ENCODE measurements around the gene GPSM1.
A peak's percentile ranks its signal among the peaks of the same experiment; 100 is the strongest.

GPSM1 gene

DNA sequence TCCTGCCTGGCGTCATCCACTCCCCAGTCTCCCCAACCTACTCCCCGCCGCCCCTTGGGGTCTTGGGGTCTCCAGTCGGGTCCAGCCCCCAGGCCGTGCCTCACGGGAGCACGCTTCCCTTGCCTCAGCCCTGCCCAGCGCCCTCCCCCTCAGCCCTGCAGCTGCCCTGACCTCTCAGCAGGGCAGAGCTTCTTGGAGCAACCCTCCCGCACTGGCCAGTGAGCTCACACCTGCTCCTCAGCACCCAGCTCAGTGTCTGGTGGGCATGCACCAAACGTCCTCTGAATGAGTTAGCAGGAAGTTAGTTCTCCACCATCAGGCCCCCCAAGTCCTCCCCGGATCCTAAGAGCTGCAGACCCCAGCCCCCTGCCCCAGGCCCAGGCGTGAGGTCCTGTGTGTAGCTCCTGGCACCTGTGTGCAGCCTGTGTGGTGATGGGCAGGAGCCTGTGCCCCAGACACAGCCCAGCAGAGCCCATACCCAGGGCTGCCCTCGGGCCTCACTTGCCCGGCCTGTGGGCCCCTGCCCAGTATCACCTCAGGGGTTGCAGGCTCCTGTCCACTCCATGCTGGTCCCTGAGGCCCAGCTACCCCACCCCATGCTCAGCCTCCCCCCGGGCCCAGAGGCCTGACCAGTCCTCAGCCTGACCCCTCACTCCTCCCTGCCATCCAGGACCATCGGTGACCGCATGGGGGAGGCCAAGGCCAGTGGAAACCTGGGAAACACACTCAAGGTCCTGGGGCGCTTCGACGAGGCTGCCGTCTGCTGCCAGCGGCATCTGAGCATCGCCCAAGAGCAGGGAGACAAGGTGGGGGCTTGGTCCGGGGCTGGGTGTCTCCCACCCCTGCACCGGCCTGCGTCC, 8.2 kb downstream of the GPSM1 start:
- no peak for DNase-seq

DNA sequence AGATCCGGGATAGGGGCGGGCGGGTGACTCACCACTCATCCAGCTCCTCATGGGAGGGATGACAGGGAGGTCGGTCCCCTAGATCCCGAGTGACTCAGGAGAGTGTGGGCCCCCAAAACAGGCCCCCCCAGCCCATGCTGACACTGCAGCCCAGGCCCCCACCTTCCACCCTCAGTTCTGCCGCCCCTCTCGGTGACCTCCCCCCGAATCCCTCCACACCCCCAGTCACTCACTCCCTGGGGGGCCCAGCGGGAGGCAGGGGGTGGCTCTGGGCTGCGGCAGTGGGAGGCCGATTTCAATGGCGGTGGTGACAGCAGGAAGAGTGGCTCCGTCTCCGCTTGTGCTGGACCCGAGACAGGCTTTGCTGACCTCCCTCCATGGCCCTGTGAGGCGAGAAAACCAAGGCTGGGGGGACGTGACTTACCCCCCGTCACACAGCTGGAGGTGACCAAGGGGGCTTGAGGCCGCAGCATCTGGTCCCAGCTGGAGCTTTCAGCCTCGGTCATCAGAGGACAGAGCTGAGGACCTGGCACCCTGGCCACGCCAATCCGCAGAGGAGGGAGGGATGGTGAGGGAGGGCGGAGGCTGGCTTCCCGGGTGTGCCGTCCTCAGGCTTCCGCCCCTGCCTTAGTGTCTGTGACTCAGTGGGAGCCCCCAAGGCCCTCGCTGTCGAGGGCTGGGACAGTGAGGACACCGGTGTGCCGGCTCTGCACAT, 9.0 kb downstream of the GPSM1 start:
- no peak for DNase-seq

DNA sequence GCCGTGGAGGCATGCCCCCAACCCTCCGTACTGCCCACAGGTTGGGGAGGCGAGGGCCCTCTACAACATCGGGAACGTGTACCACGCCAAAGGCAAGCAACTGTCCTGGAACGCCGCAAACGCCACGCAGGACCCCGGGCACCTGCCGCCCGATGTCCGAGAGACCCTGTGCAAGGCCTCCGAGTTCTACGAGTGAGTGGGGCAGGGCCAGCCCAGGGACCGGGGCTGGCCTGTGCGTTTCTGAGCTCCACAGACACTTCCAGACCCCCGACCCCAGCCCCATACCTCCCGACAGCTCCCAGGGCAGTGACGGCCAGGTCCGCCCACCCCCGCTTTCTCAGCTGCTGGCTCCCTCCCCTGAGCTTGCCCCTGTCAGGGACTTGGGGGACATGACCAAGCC, 9.5 kb downstream of the GPSM1 start:
- DNase-seq: no peak

DNA sequence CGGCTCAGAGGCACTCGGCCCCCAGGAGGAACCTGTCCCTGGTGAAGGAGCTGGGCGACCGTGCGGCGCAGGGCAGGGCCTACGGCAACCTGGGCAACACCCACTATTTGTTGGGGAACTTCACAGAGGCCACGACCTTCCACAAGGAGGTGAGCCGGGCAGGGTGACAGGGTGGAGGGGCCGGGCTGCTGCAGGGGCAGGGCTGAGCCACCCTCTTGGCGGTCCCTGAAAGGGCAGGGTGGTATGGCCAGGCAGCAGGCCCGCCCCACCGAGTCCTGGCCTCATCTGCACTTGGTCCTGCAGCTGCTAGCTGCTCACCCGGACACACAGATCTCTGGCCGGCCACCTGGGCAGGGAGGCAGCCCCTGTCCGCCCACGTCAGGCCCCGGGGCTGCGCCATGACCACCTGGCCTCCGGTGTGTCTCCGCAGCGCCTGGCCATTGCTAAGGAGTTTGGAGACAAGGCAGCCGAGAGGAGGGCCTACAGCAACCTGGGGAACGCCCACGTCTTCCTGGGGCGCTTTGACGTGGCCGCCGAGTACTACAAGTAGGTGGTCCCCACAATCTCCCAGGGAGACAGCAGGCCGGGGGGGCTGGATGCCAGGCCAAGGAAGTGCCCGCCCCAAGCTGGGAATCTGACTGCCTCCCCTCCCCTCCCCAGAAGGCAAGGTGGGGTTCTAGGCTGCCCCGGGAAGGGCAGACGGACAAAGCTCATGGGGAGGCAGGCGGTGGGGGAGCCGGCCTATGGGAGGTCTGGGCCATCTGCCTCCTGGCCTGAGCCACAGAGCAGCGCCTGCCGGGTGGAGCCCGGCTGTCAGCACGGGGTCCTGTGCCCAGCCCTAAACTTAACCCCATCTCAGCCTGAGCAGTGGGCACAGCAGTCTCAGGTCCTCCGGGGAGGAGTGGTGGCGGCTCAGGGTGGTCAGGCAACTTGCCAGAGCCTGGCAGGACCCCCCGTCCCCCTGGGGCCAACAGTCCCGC, 10.4 kb downstream of the GPSM1 start:
- DNase-seq: no peak

DNA sequence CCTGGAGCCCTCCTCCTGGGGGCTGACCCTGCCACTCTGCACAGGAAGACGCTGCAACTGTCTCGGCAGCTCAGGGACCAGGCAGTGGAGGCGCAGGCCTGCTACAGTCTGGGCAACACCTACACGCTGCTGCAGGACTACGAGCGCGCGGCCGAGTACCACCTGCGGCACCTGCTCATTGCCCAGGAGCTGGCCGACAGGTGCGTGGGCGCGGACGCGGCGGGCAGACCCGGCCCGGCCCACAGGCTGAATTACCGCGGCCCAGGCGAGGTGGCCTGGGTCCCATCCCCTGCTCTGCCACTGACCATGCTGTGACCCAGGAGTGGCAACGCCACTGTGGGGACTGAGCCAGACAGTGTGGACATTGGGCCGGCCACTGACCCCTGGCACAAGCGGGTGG, 11.2 kb downstream of the GPSM1 start:
- DNase-seq: no peak

DNA sequence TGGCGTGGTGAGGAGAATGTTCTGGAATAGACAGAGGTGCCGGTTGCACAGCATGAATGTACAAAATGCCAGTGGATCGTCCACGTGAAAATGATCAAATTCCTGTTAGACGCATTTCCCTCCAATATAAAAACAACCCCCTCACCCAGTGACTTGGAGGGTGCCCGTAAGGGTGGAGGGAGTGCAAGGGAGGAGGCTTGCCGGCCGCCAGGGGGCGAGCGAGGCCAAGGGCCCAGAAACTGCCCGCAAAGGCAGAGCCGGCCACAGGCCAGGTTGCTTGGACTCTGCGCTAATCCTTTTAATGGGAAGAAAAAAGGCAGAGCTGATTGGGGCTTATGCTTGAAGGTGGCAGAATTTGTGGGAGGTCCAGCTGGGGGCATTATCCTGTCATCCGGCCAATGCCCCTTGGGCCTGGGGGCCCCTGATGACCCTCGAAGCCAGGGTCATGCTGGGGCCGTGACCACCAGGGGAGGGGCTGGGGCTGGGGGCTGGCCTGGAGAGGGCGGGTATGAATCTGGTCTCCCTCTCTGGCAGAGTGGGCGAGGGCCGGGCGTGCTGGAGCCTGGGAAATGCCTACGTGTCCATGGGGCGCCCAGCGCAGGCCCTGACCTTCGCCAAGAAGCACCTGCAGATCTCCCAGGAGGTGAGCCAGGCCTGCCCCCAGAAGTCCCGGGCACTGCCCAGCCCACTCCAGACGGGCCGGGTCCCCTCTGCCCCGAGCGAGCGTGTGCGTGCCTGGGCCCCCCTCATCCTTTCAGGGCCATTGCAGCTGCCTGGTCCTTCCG, 12.0 kb downstream of the GPSM1 start:
- DNase-seq: no peak

DNA sequence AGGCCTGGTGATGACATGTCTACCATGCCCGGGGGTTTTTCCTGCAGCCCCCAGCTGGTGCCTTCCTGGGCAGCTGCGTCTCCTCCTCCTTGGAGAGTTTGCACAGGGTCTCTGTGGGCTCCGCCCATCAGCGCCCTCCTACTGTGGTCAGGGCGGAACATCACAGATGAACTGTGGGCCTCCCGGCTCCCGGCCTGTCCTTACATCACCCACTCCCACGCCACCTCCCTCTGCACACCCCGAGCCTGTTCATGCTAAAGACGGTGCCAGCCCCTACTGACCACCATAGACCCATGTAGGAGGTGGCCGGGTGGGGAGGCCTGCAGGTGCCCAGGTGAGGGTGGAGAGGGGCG, 12.6 kb downstream of the GPSM1 start:
- no peak for DNase-seq

DNA sequence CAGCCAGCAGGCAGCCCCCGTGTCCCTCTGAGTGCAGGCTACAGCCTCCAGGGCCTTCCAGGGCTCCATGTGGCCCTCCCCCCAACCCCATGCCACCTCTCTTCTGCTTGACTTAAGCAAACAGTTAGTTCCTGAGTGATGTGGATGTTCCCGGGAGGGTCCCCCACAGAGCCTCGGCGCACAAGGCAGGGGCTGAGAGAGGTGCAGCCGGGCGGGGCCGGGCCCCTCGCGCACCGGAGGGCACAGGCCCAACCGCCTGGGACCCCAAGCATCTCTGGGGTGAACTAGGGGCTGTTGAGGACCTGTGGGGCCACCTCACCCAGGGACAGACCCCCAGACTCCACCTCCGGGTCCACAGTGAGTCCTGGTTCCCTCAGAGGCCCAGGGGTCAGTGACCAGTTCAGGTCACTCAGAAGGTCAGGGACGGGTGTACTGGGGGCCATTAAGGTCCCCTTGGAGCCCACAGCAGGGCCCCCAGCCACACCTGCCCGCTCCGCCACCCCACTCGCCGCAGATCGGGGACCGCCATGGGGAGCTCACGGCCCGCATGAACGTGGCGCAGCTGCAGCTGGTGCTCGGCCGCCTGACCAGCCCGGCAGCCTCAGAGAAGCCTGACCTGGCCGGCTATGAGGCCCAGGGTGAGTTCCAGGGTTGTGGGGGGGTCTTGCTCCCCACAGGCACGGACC, 13.2 kb downstream of the GPSM1 start:
- DNase-seq: no peak

DNA sequence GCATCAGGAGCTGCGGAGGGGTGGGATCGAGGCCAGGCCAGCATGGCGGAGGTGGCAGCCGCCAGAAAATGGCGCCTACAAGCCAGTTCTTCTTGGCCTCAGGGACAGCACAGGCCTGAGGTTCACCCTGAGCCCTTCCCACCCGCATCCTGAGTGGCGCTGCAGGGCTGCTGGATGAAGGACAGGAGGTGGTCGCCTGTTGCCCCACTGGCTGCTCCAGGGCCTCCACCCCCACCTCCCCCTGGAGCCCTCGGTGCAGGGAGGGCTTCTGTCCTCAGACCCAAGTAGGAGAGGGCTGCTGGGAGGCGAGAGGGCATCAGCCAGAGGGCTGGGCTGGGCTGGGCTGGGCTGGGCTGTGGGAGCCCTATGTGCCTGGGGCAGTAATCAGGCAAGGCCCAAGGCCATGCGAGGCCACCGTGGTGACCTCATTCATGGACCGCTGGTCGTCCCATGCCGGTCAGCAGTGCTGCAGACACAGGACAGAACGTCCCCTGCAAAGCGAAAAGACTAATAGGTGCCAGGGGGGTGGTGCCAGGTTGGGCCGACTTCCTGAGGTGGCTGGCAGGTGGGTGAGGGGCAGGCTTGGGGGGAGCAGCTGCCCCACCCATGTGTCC, 13.8 kb downstream of the GPSM1 start:
- DNase-seq: no peak

DNA sequence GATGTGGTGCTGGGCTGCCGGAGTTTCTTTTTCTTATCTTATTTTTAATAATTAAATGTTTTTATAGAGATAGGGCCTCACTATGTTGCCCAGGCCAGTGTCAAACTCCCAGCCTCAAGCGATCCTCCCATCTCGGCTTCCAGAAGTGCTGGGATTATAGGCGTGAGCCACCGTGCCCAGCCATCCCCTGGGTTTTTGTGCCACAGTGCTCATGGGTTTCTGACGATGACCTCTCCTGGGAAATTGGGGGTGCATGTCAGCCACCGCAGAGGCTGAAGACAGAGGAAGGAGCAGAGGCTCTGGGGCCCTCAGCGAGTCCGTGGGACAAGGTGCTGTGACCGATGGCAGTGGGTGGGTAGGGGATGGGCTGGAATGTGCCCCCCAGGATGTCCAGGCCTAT, 14.4 kb downstream of the GPSM1 start:
- DNase-seq: no peak

DNA sequence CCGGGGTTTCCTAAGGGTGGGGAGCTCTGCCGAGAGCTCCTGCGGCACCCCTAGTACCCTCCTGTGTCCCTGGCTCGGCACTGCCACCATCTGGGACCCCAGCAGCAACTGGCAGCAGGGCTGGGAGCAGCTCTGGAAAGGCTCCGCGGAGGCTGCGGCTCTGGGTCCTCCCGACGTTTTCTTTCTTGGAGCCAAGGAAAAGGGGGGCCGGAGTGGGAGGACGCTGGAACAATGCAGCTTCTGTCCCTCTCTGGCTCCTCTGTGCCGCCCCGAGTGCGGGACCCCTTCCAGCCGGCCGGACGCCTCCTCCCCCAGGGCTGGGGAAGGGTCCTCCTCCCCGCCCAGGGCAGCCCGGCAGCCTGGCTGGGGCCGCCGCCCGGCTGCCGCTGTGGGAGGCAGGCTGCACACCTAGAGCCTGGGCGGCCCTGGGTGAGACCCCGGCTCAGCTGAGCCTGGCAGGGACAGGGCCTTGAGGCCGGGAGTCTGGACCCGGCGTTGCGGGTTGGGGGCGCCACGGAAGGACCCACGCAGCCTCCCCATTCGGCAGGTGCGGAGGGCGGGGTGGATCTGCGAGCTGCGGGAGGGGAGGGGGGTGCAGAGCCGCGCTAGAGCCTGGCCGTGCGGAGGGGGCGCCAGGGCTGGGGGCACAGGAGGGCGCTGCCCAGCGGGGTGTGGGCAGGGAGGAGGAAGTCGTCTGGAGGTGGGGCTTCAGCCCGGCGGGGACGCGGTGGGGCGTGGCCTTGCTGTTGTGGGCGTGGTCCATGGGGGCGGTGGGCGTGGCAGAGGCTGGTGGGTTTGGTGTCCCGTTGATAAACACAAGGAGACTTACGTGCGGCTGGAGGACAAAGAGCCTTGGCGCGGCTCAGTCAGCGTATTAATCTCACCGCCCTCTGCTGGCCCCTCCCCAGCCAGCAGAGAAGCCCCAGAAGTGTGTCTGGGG, 15.1 kb downstream of the GPSM1 start:
- DNase-seq: peak; percentile 87

DNA sequence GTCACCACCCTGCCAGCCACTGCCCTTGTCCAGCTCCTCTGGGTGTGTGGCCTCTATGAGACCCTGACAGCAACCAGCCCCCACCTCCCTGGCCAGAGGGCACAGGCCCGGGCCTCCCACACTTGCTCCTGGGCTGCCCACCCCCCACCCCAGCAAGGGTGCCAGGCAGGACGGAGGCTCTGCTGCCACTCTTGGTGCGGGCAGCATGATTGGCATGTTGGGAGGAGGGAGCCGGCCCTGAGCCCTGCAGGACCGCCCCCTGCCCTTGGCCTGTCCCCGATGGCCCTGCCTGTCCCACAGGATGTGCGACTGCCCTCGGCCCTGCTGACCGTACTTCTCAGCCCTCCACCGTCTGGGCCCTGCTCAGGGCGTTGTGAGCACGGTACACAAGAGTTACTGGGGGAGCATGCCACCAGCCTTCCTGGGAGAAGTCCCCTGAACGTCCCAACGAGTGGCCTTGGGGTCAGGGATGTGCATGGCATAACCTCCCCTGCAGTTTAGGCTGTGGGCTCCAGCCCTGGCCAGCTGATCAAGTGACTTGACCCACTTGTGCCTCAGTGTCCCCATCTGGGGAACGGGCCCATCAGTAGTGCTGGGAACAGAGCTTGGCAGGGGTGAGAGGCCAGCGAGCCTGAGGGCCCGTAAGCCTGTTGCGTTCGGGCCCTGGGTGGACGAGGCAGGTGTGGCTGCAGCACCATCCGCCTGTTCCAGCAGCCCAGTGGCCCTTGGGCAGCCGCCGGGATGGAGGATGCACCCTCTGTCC, 16.0 kb downstream of the GPSM1 start:
- no peak for DNase-seq

DNA sequence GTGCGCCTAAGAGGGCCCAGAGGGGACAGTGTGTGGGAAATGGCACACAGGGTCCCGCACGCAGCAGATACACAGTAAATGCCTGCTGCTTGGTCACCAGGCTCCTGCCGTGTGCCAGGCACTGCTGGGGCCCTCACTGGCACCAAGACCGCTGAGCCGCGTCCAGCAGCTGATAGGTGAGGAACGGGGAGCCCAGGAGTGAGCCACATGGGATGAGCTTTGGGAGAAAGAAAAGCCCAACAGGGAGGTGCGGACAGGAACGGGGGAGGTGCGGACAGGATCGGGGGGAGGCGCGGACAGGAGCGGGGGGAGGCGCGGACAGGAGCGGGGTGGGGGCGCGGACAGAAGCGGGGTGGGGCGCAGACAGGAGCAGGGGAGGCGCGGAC, 16.5 kb downstream of the GPSM1 start:
- no peak for DNase-seq

DNA sequence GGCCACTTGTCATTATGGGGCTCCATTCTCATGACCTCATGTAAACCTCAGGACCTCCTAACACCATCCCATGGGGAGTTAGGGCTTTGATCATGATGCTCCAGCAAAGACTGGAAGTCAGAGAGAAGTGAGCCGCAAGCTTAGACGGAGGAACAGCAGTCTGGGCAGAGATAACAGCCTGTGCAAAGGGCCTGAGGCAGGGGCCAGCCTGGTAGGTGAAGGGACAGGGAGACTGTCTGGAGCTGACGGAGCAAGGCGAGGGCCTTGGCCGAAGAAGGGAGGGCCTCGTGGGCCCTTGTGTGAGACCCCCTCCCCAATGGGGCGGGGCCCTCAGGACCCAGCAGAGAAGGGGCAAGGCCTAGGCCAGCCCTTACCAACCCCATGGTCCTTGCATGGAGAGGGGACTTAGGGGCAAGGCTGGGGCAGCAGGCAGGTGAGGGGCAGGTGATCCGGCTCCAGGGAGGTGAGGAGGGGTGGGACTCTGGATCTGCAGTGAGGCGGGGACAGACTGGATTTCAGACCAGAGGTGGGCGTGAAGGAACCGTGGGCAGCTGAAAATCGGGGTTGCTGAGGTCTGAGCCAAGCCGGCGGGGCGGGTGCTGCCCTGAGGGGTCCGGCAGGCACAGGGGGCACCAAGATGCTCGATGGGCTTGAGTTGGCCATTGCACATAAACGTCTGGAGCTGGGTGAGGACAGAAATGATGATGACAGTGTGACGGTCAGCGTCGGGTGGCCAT, 17.4 kb downstream of the GPSM1 start:
- DNase-seq: no peak

DNA sequence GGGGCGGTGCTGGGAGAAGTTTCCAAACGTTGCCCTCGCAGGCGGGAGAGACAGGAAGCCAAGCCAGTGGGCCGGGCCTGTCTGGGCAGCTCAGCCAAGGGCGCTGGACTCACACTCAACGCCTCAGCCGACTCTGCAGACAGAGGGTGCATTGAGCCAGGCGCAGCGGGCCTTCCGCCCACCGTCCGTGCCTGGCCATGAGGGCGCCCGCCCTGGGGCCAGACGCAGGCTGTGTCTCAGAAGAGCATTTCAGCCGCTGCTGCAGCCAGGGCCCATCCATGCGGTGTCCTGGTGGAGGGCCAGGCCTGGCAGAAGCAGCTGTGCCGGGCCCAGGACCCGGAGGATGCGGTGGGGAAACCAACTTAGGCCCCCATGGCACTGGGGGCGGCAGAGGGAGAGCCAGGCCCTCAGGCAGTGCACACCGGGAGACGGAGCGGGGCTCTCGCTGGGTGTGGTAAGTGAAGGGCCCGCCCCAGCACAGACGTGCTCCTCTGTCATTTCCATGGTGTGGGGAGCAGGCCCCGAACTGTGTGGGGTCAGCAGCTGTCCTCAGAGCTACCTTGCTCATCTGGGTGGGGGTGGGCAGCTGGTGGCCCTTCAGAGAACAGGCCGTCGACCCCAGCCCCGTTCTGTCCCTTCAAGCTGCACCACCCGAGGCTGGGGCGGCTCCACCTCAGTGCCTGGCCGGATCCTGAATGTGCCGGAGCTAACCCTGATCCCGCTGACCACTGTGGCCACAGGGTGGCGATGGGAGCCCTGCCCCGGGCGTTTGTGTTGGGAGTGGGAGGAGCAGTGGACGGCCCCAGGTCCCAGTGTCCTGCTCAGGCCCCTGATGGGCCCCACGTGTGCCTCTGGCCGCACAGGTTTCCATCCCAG, 18.2 kb downstream of the GPSM1 start:
- DNase-seq: no peak

DNA sequence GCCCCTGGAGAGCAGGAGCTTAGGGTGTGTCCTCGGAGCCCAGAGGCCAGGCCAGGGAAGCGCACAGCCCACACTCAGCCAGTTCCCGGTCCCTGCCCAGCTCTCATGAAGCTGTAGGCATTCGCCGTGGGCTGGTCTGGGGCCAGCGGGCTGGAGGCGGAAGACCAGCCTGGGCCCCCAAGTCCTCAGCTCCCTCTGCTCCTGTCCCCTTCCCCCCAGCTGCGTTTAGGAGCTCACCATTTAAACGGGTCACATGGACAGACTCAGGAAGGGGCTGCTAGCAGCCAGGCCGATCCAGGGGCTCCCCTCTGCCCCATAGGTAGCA, 18.8 kb downstream of the GPSM1 start:
- DNase-seq: no peak

DNA sequence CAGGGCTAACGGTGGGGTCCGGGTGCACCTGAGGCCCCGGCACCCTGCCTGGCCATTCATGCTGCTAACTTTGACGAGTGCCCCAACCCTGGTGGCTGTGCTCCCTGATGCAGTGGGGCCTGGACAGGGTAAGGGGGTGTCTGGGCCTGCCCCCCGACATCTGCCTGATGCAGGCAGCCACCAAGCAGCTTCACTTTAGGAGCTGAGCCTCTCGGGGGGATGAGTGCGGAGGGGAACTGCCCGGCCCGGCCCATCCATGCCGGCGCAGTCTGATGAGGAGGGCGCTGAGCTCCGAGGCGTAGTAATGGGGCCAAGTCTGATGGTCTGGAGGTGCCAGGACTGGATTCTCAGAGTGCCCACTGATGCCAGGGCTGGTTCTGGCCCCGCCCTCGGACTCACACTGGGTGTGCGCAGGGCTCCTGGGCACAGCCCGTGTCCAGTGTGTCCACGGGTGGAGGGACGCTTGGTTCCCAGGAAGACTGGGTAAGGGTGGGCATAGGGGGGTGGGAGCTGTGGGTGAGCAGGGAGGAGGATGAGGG, 19.7 kb downstream of the GPSM1 start:
- DNase-seq: no peak

Data from activated CD8-positive, alpha-beta memory T cell treated with anti-CD3 and anti-CD28 coated beads for 24 hours (primary cell).